Esophagus muscularis mucosa (tissue), 4 donors: ENCODE data around the gene LPAR1. TPM values are rescaled to one million over a fixed set of nuclear protein-coding genes. Genes with fewer than 3 reads are reported as not detected.

Experiments
- DNase-seq: peaks from one replicate; pipeline ENCODE4 v3.0.0-alpha.2; 2017; ENCODE audit errors: extremely low spot score
- H3K27ac ChIP-seq, 4 donors: fragments of 200-600 bp; sonication (generic); replicated peaks in 1 of 4; 1 replicate in 3 of 4; 2 replicates in 1 of 4; pipeline ENCODE4 v1.5.1; 2016 to 2019; ENCODE audit warnings: mild to moderate bottlenecking in 1 of 4
- H3K27me3 ChIP-seq, 4 donors: fragments of 200-600 bp; sonication (generic); one replicate each; pipeline versions ENCODE4 v1.5.1 to v1.6.0; 2016 to 2019
- H3K36me3 ChIP-seq, 4 donors: fragments of 200-600 bp; sonication (generic); one replicate each; pipeline ENCODE4 v1.5.1; 2016 to 2019
- H3K4me1 ChIP-seq, 4 donors: fragments of 200-600 bp; sonication (generic); one replicate each; pipeline ENCODE4 v1.5.1; 2016 to 2019
- H3K4me3 ChIP-seq, 4 donors: fragments of 200-600 bp; sonication (generic); 1 replicate in 2 of 4; 2 replicates in 2 of 4; pipeline ENCODE4 v1.5.1; 2016 to 2019; ENCODE audit warnings: mild to moderate bottlenecking in 4 of 4, moderate library complexity in 1 of 4
- H3K9me3 ChIP-seq, 4 donors: fragments of 200-600 bp; sonication (generic); 1 replicate in 3 of 4; 2 replicates in 1 of 4; pipeline ENCODE4 v1.5.1; 2016 to 2019
- CTCF ChIP-seq, 3 experiments: fragments of 200-600 bp in 2 of 3; fragments of 450-650 bp in 1 of 3; sonication (generic) in 2 of 3; IDR thresholded peaks; one replicate each; pipeline ENCODE4 v1.5.1; 2017 to 2019; ENCODE audit warnings: antibody characterized with exemption in 3 of 3, mild to moderate bottlenecking in 2 of 3, moderate library complexity in 1 of 3
- EP300 ChIP-seq: sonication (generic); formaldehyde crosslinking; IDR thresholded peaks from one replicate; pipeline ENCODE4 v1.6.1; 2017; ENCODE audit warnings: antibody characterized with exemption
- POLR2A ChIP-seq: fragments of 450-650 bp; IDR thresholded peaks from one replicate; pipeline ENCODE4 v1.6.1; 2017; ENCODE audit warnings: antibody characterized with exemption, moderate library complexity, mild to moderate bottlenecking, low read depth
- POLR2AphosphoS5 ChIP-seq, 2 donors: sonication (generic); formaldehyde crosslinking; IDR thresholded peaks; one replicate each; pipeline ENCODE4 v1.6.1; 2017; ENCODE audit warnings: antibody characterized with exemption in 2 of 2
- WGBS: methylation state at CpG from one replicate; pipeline ENCODE4 v1.1.5; 2018; 5-methylcytosine and 5-hydroxymethylcytosine counted together
- intact Hi-C: fragments of 100-400 bp; cut with DNase I; formaldehyde crosslinking; loops from one replicate; pipeline ENCODE4 v1.15.1; 2023
- total RNA-seq, 4 donors: library from RNA; depleted of rRNA; stranded (reverse); fragments of >200 nt; gene quantifications; one replicate each; pipeline versions ENCODE4 v1.1.0 to v1.2.1, GENCODE V29; 2016

Gene LPAR1
- total RNA-seq, 4 donors from 2014 or later = 34.1 to 55.5 (median 48.8) TPM

- DNase-seq = no peak
- Histone ChIP-seq H3K4me1 (peaks cover 0 to 16% (median 4%) of the 10 kb centered on the region in 4 donors), H3K27ac (no peak overlapping the region), H3K4me3 (no peak overlapping the region), H3K27me3 (no peaks in the 10 kb centered on the region), H3K36me3 (no peaks in the 10 kb centered on the region), H3K9me3 (no peaks in the 10 kb centered on the region)
- TF ChIP-seq CTCF (IDR thresholded peaks at IDR 0.05) (no peak), POLR2A (no peak), POLR2AphosphoS5 (IDR thresholded peaks at IDR 0.05) (no peak), EP300 (no peak)
- WGBS = 25% methylated on average over 1 of the region's 1 CpG
- intact Hi-C loops = no loop called here
These were observed 151.4 kb downstream of the LPAR1 start for GRCh38 chr9:110886832-110887231.

- 54% methylated on average over 3 of the region's 3 CpGs for WGBS
These were observed 158.1 kb downstream of the LPAR1 start for GRCh38 chr9:110880189-110880588.

GRCh38 chr9:110877374-110877773 is 160.9 kb downstream of the LPAR1 start:
- TF ChIP-seq POLR2AphosphoS5 (IDR thresholded peaks at IDR 0.05) = no peak
- TF ChIP-seq POLR2A = no peak
- no peak for TF ChIP-seq CTCF (IDR thresholded peaks at IDR 0.05)
- TF ChIP-seq EP300 = no peak
- DNase-seq = no peak
- Histone ChIP-seq H3K27ac (peak overlapping the region in 1 of 4 donors; percentile 27), H3K4me1 (peaks cover 0 to 8% (median 2%) of the 10 kb centered on the region in 4 donors), H3K4me3 (no peak overlapping the region), H3K9me3 (no peaks in the 10 kb centered on the region), H3K36me3 (no peaks in the 10 kb centered on the region), H3K27me3 (no peaks in the 10 kb centered on the region)
- intact Hi-C loops = no loop called here

More at GRCh38 chr9:110880189-110880588, 158.1 kb downstream of the LPAR1 start:
- Histone ChIP-seq H3K36me3 (no peaks in the 10 kb centered on the region), H3K4me3 (no peak overlapping the region), H3K27ac (peak overlapping the region in 2 of 4 donors; percentile 15 to 29), H3K4me1 (peaks cover 0 to 8% (median 2%) of the 10 kb centered on the region in 4 donors), H3K27me3 (no peaks in the 10 kb centered on the region), H3K9me3 (no peaks in the 10 kb centered on the region)
- DNase-seq = no peak
- intact Hi-C loops = no loop called here
- no peak for TF ChIP-seq POLR2A
- no peak for TF ChIP-seq CTCF (IDR thresholded peaks at IDR 0.05)
- no peak for TF ChIP-seq POLR2AphosphoS5 (IDR thresholded peaks at IDR 0.05)
- TF ChIP-seq EP300 = no peak

GRCh38 chr9:110876929-110877328 is 161.3 kb downstream of the LPAR1 start:
- Histone ChIP-seq H3K36me3 (no peaks in the 10 kb centered on the region), H3K9me3 (no peaks in the 10 kb centered on the region), H3K4me1 (peaks cover 0 to 8% (median 2%) of the 10 kb centered on the region in 4 donors), H3K27me3 (no peaks in the 10 kb centered on the region), H3K4me3 (no peak overlapping the region), H3K27ac (peak overlapping the region in 2 of 4 donors; percentile 13 to 27)
- intact Hi-C loops = no loop called here
- TF ChIP-seq POLR2A (no peak), EP300 (no peak), CTCF (IDR thresholded peaks at IDR 0.05) (no peak), POLR2AphosphoS5 (IDR thresholded peaks at IDR 0.05) (no peak)
- no peak for DNase-seq
- WGBS = 83% methylated on average over 3 of the region's 3 CpGs

GRCh38 chr9:110874963-110875674 is 163.2 kb downstream of the LPAR1 start:
- H3K27me3 ChIP-seq = no peaks in the 10 kb centered on the region
- DNase-seq = no peak
- H3K4me1 ChIP-seq = peaks cover 0 to 8% (median 0%) of the 10 kb centered on the region in 4 donors
- TF ChIP-seq POLR2AphosphoS5 (IDR thresholded peaks at IDR 0.05) (no peak), CTCF (IDR thresholded peaks at IDR 0.05) (no peak), EP300 (no peak), POLR2A (no peak)
- H3K4me3 ChIP-seq = no peak overlapping the region
- H3K36me3 ChIP-seq = no peaks in the 10 kb centered on the region
- no peaks in the 10 kb centered on the region for H3K9me3 ChIP-seq
- H3K27ac ChIP-seq = no peak overlapping the region
- intact Hi-C loops = no loop called here
- WGBS = 80% methylated on average over 14 of the region's 14 CpGs
